Breast epithelium (tissue), 4 donors: Measurements from ENCODE around the gene FNDC3B. TPM values are rescaled to one million over a fixed set of nuclear protein-coding genes. Genes with fewer than 3 reads are reported as not detected.
A peak's percentile ranks its signal among the peaks of the same experiment; 100 is the strongest.

Source experiments
- DNase-seq, 2 donors: peaks; one replicate each; pipeline ENCODE4 v3.0.0-alpha.2; 2019; ENCODE audit warnings: low spot score in 2 of 2
- H3K27ac ChIP-seq, 2 donors: fragments of 200-600 bp; sonication (generic) in 1 of 2; one replicate each; pipeline ENCODE4 v1.5.1; 2016 to 2019; ENCODE audit warnings: mild to moderate bottlenecking in 1 of 2
- H3K27me3 ChIP-seq, 2 donors: fragments of 200-600 bp; sonication (generic) in 1 of 2; one replicate each; pipeline versions ENCODE4 v1.5.1 to v1.6.0; 2017 to 2019; ENCODE audit warnings: control low read depth in 1 of 2, mild to moderate bottlenecking in 1 of 2
- H3K36me3 ChIP-seq: fragments of 200-600 bp; one replicate; pipeline ENCODE4 v1.5.1; 2019
- H3K4me1 ChIP-seq, 2 donors: fragments of 200-600 bp; sonication (generic); one replicate each; pipeline ENCODE4 v1.5.1; 2016 to 2019; ENCODE audit warnings: control low read depth in 1 of 2
- H3K4me3 ChIP-seq, 3 donors: fragments of 200-600 bp; sonication (generic); 1 replicate in 2 of 3; 2 replicates in 1 of 3; pipeline ENCODE4 v1.5.1; 2016 to 2019; ENCODE audit warnings: mild to moderate bottlenecking in 3 of 3, moderate library complexity in 2 of 3
- H3K9me3 ChIP-seq, 2 donors: fragments of 200-600 bp; sonication (generic) in 1 of 2; one replicate each; pipeline ENCODE4 v1.5.1; 2016 to 2019; ENCODE audit warnings: control low read depth in 1 of 2
- POLR2A ChIP-seq: fragments of 450-650 bp; IDR thresholded peaks from one replicate; pipeline ENCODE4 v1.6.1; 2016; ENCODE audit warnings: antibody characterized with exemption, mild to moderate bottlenecking, moderate library complexity
- POLR2AphosphoS5 ChIP-seq, 3 donors: sonication (generic); formaldehyde crosslinking; IDR thresholded peaks; one replicate each; pipeline ENCODE4 v1.6.1; 2017; ENCODE audit warnings: antibody characterized with exemption in 3 of 3
- intact Hi-C: fragments of 100-400 bp; cut with DNase I; formaldehyde crosslinking; loops from one replicate; pipeline ENCODE4 v1.15.1; 2023; ENCODE audit warnings: low total_unique reads
- total RNA-seq, 3 donors: library from RNA; depleted of rRNA; stranded (reverse); fragments of >200 nt; gene quantifications; one replicate each; pipeline ENCODE4 v1.1.0, GENCODE V29; 2016
- TF ChIP-seq, protein P1 (sequence below), 3 donors: fragments of 450-650 bp; IDR thresholded peaks; one replicate each; pipeline ENCODE4 v1.5.1; 2016 to 2017; ENCODE audit warnings: antibody characterized with exemption in 3 of 3, mild to moderate bottlenecking in 3 of 3, moderate library complexity in 3 of 3

The FNDC3B gene
- total RNA-seq, 3 donors from 2014 or later: 131 to 172 (median 149) TPM

- Histone ChIP-seq H3K27me3 (no peaks in the 10 kb centered on the region), H3K4me1 (no peaks in the 10 kb centered on the region), H3K9me3 (no peaks in the 10 kb centered on the region), H3K27ac (no peak overlapping the region), H3K4me3 (no peak overlapping the region), H3K36me3 (no peaks in the 10 kb centered on the region)
- no peak for DNase-seq
- intact Hi-C loops: no loop called here
- TF ChIP-seq POLR2A: no peak
- TF ChIP-seq, protein P1, sequence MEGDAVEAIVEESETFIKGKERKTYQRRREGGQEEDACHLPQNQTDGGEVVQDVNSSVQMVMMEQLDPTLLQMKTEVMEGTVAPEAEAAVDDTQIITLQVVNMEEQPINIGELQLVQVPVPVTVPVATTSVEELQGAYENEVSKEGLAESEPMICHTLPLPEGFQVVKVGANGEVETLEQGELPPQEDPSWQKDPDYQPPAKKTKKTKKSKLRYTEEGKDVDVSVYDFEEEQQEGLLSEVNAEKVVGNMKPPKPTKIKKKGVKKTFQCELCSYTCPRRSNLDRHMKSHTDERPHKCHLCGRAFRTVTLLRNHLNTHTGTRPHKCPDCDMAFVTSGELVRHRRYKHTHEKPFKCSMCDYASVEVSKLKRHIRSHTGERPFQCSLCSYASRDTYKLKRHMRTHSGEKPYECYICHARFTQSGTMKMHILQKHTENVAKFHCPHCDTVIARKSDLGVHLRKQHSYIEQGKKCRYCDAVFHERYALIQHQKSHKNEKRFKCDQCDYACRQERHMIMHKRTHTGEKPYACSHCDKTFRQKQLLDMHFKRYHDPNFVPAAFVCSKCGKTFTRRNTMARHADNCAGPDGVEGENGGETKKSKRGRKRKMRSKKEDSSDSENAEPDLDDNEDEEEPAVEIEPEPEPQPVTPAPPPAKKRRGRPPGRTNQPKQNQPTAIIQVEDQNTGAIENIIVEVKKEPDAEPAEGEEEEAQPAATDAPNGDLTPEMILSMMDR (IDR thresholded peaks at IDR 0.05): no peak
- no peak for TF ChIP-seq POLR2AphosphoS5 (IDR thresholded peaks at IDR 0.05)
Measured at GRCh38 chr3:172072543-172072942, 33.2 kb downstream of the FNDC3B start.

GRCh38 chr3:172073262-172073915 is 34.0 kb downstream of the FNDC3B start:
- no peak overlapping the region for H3K4me3 ChIP-seq
- no peaks in the 10 kb centered on the region for H3K9me3 ChIP-seq
- no peaks in the 10 kb centered on the region for H3K4me1 ChIP-seq
- TF ChIP-seq POLR2A (no peak), POLR2AphosphoS5 (IDR thresholded peaks at IDR 0.05) (no peak)
- TF ChIP-seq, protein P1 (IDR thresholded peaks at IDR 0.05): no peak
- DNase-seq: no peak
- intact Hi-C loops: no loop called here
- peak overlapping the region; percentile 0 to 4 for H3K27ac ChIP-seq
- no peaks in the 10 kb centered on the region for H3K36me3 ChIP-seq
- no peaks in the 10 kb centered on the region for H3K27me3 ChIP-seq

DNA sequence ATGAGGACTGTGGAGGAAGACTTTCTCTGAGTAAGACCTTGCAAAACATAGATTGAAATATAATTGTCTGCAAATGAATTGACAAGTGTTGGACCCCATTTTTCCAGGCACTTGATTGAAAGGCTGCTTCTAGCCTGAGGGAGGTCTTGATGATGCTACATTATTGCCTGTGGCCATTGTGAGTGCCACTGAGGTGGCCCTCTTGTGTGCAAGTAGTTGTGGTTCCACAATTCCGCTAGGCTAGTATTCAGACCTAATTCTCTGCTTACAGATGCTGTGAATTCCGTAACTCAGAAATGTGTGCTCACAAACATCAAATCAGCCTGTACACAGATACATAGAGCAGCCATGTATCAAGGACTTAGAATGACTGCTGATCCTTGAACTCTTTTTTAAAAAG is 34.7 kb downstream of the FNDC3B start:
- Histone ChIP-seq H3K4me3 (no peak overlapping the region), H3K36me3 (no peaks in the 10 kb centered on the region), H3K9me3 (no peaks in the 10 kb centered on the region), H3K27ac (peak overlapping the region; percentile 4 to 23), H3K27me3 (no peaks in the 10 kb centered on the region), H3K4me1 (no peaks in the 10 kb centered on the region)
- intact Hi-C loops: no loop called here
- DNase-seq: no peak
- no peak for TF ChIP-seq POLR2AphosphoS5 (IDR thresholded peaks at IDR 0.05)
- TF ChIP-seq POLR2A: no peak
- TF ChIP-seq, protein P1 (IDR thresholded peaks at IDR 0.05): no peak

GRCh38 chr3:172074586-172074985 is 35.2 kb downstream of the FNDC3B start:
- TF ChIP-seq POLR2AphosphoS5 (IDR thresholded peaks at IDR 0.05): peak; percentile 27 to 71 (median 61)
- TF ChIP-seq, protein P1 (IDR thresholded peaks at IDR 0.05): no peak
- Histone ChIP-seq H3K9me3 (no peaks in the 10 kb centered on the region), H3K4me3 (no peak overlapping the region), H3K27me3 (no peaks in the 10 kb centered on the region), H3K4me1 (no peaks in the 10 kb centered on the region), H3K36me3 (no peaks in the 10 kb centered on the region), H3K27ac (peak overlapping the region in 1 of 2 donors; percentile 4)
- intact Hi-C loops: no loop called here
- DNase-seq: no peak

- no peak for TF ChIP-seq POLR2A
- TF ChIP-seq POLR2AphosphoS5 (IDR thresholded peaks at IDR 0.05): no peak
- TF ChIP-seq, protein P1 (IDR thresholded peaks at IDR 0.05): no peak
- H3K36me3 ChIP-seq: no peaks in the 10 kb centered on the region
- H3K27ac ChIP-seq: no peak overlapping the region
- no peak overlapping the region for H3K4me3 ChIP-seq
- no peaks in the 10 kb centered on the region for H3K9me3 ChIP-seq
- intact Hi-C loops: no loop called here
- H3K4me1 ChIP-seq: no peaks in the 10 kb centered on the region
- no peaks in the 10 kb centered on the region for H3K27me3 ChIP-seq
- DNase-seq: no peak
Measured at GRCh38 chr3:172076212-172076611, 36.8 kb downstream of the FNDC3B start.
